ENCODE measurements around the gene SPTBN1. TPM values are rescaled to one million over a fixed set of nuclear protein-coding genes. Genes with fewer than 3 reads are reported as not detected.

The SPTBN1 gene
- total and polyA plus RNA-seq, 2 experiments from 2014 or later: 58.1 to 204 TPM

- no peak for ATAC-seq
- no peaks in the 10 kb centered on the region for H3K36me3 ChIP-seq (ENCODE audit: insufficient read depth)
These were observed 123.8 kb downstream of the SPTBN1 start for GRCh38 chr2:54579682-54580620.

GRCh38 chr2:54581326-54582039, 125.4 kb downstream of the SPTBN1 start:
- ATAC-seq: no peak
- DNase-seq (ENCODE audit: low spot score): no peak
- no peaks in the 10 kb centered on the region for H3K27me3 Mint-ChIP-seq (ENCODE audit: insufficient read depth, low read depth, poor library complexity)
- H3K27me3 ChIP-seq (ENCODE audit: insufficient read depth): no peaks in the 10 kb centered on the region
- H3K9me2 ChIP-seq (ENCODE audit: insufficient read depth): no peaks in the 10 kb centered on the region
- no peak overlapping the region for H3K4me3 Mint-ChIP-seq
- peak overlapping the region; percentile 32; the same call in 1 of the 2 replicates for H3K27ac ChIP-seq (ENCODE audit: low read depth)
- peaks cover 88% of the 10 kb centered on the region for H4K20me1 ChIP-seq (replicated peaks; ENCODE audit: insufficient read depth)
- no peaks in the 10 kb centered on the region for H3F3A ChIP-seq (replicated peaks; ENCODE audit: low read depth)
- H3K4me2 ChIP-seq: no peak overlapping the region
- peaks cover 67% of the 10 kb centered on the region for H3K4me1 Mint-ChIP-seq
- H3K79me2 ChIP-seq (replicated peaks; ENCODE audit: insufficient read depth): peaks cover 100% of the 10 kb centered on the region
- no peak overlapping the region for H2AFZ ChIP-seq
- no peak overlapping the region for H3K4me3 ChIP-seq
- no peaks in the 10 kb centered on the region for H3K36me3 Mint-ChIP-seq (ENCODE audit: low read depth)
- H3K36me3 ChIP-seq (ENCODE audit: insufficient read depth): no peaks in the 10 kb centered on the region
- H3K4me1 ChIP-seq (ENCODE audit: insufficient read depth): peaks cover 69% of the 10 kb centered on the region
- no peaks in the 10 kb centered on the region for H3K9me3 Mint-ChIP-seq
- no peak overlapping the region for H3K27ac Mint-ChIP-seq
- TF ChIP-seq CREB1 (CRISPR knock-in tag; IDR thresholded peaks at IDR 0.05; ENCODE audit: low read depth): no peak
- TF ChIP-seq POLR2AphosphoS5 (IDR thresholded peaks at IDR 0.05; ENCODE audit: low read depth): no peak
- TF ChIP-seq, protein P1, sequence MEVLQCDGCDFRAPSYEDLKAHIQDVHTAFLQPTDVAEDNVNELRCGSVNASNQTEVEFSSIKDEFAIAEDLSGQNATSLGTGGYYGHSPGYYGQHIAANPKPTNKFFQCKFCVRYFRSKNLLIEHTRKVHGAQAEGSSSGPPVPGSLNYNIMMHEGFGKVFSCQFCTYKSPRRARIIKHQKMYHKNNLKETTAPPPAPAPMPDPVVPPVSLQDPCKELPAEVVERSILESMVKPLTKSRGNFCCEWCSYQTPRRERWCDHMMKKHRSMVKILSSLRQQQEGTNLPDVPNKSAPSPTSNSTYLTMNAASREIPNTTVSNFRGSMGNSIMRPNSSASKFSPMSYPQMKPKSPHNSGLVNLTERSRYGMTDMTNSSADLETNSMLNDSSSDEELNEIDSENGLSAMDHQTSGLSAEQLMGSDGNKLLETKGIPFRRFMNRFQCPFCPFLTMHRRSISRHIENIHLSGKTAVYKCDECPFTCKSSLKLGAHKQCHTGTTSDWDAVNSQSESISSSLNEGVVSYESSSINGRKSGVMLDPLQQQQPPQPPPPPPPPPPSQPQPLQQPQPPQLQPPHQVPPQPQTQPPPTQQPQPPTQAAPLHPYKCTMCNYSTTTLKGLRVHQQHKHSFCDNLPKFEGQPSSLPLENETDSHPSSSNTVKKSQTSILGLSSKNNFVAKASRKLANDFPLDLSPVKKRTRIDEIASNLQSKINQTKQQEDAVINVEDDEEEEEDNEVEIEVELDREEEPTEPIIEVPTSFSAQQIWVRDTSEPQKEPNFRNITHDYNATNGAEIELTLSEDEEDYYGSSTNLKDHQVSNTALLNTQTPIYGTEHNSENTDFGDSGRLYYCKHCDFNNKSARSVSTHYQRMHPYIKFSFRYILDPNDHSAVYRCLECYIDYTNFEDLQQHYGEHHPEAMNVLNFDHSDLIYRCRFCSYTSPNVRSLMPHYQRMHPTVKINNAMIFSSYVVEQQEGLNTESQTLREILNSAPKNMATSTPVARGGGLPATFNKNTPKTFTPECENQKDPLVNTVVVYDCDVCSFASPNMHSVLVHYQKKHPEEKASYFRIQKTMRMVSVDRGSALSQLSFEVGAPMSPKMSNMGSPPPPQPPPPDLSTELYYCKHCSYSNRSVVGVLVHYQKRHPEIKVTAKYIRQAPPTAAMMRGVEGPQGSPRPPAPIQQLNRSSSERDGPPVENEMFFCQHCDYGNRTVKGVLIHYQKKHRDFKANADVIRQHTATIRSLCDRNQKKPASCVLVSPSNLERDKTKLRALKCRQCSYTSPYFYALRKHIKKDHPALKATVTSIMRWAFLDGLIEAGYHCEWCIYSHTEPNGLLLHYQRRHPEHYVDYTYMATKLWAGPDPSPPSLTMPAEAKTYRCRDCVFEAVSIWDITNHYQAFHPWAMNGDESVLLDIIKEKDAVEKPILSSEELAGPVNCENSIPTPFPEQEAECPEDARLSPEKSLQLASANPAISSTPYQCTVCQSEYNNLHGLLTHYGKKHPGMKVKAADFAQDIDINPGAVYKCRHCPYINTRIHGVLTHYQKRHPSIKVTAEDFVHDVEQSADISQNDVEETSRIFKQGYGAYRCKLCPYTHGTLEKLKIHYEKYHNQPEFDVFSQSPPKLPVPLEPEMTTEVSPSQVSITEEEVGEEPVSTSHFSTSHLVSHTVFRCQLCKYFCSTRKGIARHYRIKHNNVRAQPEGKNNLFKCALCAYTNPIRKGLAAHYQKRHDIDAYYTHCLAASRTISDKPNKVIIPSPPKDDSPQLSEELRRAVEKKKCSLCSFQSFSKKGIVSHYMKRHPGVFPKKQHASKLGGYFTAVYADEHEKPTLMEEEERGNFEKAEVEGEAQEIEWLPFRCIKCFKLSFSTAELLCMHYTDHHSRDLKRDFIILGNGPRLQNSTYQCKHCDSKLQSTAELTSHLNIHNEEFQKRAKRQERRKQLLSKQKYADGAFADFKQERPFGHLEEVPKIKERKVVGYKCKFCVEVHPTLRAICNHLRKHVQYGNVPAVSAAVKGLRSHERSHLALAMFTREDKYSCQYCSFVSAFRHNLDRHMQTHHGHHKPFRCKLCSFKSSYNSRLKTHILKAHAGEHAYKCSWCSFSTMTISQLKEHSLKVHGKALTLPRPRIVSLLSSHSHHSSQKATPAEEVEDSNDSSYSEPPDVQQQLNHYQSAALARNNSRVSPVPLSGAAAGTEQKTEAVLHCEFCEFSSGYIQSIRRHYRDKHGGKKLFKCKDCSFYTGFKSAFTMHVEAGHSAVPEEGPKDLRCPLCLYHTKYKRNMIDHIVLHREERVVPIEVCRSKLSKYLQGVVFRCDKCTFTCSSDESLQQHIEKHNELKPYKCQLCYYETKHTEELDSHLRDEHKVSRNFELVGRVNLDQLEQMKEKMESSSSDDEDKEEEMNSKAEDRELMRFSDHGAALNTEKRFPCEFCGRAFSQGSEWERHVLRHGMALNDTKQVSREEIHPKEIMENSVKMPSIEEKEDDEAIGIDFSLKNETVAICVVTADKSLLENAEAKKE (CRISPR knock-in tag; IDR thresholded peaks at IDR 0.05): no peak
- TF ChIP-seq STAT1 (IDR thresholded peaks at IDR 0.05; ENCODE audit: unreplicated experiment): no peak
- no peak for TF ChIP-seq ZNF114 (CRISPR knock-in tag; IDR thresholded peaks at IDR 0.05)

More at GRCh38 chr2:54579682-54580620, 123.8 kb downstream of the SPTBN1 start:
- Mint-ChIP-seq H3K9me3 (no peaks in the 10 kb centered on the region), H3K4me3 (no peak overlapping the region), H3K27ac (no peak overlapping the region), H3K36me3 (ENCODE audit: low read depth) (peaks cover 2% of the 10 kb centered on the region; the same call in 1 of the 3 replicates), H3K27me3 (ENCODE audit: insufficient read depth, low read depth, poor library complexity) (peaks cover 2% of the 10 kb centered on the region), H3K4me1 (peaks cover 77% of the 10 kb centered on the region)
- Histone ChIP-seq H3K9me2 (ENCODE audit: insufficient read depth) (no peaks in the 10 kb centered on the region), H3K27me3 (ENCODE audit: insufficient read depth) (no peaks in the 10 kb centered on the region), H3K4me1 (ENCODE audit: insufficient read depth) (peaks cover 84% of the 10 kb centered on the region), H3K4me2 (0 out of 2 replicates have a peak overlapping the region, but pooled peaks have one; percentile 33), H2AFZ (no peak overlapping the region), H3K79me2 (replicated peaks; ENCODE audit: insufficient read depth) (peaks cover 100% of the 10 kb centered on the region), H3K4me3 (no peak overlapping the region), H4K20me1 (replicated peaks; ENCODE audit: insufficient read depth) (peaks cover 90% of the 10 kb centered on the region), H3K27ac (ENCODE audit: low read depth) (no peak overlapping the region), H3F3A (replicated peaks; ENCODE audit: low read depth) (no peaks in the 10 kb centered on the region)
- TF ChIP-seq ZNF114 (CRISPR knock-in tag; IDR thresholded peaks at IDR 0.05) (no peak), STAT1 (IDR thresholded peaks at IDR 0.05; ENCODE audit: unreplicated experiment) (no peak), ZNF331 (CRISPR knock-in tag; IDR thresholded peaks at IDR 0.05; ENCODE audit: low read depth) (no peak), EZH2phosphoT487 (IDR thresholded peaks at IDR 0.05; ENCODE audit: unreplicated experiment) (no peak), ETS1 (IDR thresholded peaks at IDR 0.05) (no peak)
- DNase-seq (ENCODE audit: low spot score): no peak

All from GM23338 (cell line).